AG09319 (cell line): Measurements from ENCODE around the gene TRAPPC2L.

Source experiments
- DNase-seq: peaks from one replicate; pipeline ENCODE4 v3.0.0-alpha.2; 2010; ENCODE audit warnings: low read depth; ENCODE audit errors: extremely low read depth
- TF ChIP-seq, protein P1 (sequence below): IDR thresholded peaks from 2 replicates; pipeline ENCODE4 v1.5.1; 2011; ENCODE audit warnings: low read depth, mild to moderate bottlenecking, inconsistent platforms, low read length, moderate library complexity

Gene TRAPPC2L

DNA sequence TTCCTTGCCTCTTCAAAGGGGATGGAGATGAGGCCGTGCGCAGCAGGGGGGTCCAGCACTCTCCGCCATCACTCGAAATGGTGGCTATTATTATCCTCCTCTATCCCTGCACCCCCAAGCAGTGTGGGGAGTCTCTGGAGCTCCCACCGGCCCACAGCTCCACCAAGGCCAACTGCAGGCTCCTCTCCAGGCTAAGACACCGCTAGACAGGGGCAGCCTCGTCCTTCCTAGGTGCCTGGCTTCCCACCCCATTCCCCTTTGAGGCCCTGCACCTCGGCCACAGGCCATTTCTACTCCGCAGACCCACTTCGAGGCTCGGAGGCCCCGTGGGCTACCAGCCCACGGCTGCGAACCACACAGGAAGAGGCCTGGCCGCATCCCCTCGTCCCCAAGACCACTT lies 49.1 kb downstream of the TRAPPC2L start:
- TF ChIP-seq, protein P1, sequence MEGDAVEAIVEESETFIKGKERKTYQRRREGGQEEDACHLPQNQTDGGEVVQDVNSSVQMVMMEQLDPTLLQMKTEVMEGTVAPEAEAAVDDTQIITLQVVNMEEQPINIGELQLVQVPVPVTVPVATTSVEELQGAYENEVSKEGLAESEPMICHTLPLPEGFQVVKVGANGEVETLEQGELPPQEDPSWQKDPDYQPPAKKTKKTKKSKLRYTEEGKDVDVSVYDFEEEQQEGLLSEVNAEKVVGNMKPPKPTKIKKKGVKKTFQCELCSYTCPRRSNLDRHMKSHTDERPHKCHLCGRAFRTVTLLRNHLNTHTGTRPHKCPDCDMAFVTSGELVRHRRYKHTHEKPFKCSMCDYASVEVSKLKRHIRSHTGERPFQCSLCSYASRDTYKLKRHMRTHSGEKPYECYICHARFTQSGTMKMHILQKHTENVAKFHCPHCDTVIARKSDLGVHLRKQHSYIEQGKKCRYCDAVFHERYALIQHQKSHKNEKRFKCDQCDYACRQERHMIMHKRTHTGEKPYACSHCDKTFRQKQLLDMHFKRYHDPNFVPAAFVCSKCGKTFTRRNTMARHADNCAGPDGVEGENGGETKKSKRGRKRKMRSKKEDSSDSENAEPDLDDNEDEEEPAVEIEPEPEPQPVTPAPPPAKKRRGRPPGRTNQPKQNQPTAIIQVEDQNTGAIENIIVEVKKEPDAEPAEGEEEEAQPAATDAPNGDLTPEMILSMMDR, result no peak
- DNase-seq, result no peak

- TF ChIP-seq, protein P1, result no peak
- DNase-seq, result no peak
These were observed 49.7 kb downstream of the TRAPPC2L start for GRCh38 chr16:88906535-88907105.

GRCh38 chr16:88907768-88908167 lies 50.8 kb downstream of the TRAPPC2L start:
- DNase-seq, result no peak
- TF ChIP-seq, protein P1, result no peak

GRCh38 chr16:88908307-88908706 lies 51.4 kb downstream of the TRAPPC2L start:
- TF ChIP-seq, protein P1, result no peak
- DNase-seq, result no peak

DNA sequence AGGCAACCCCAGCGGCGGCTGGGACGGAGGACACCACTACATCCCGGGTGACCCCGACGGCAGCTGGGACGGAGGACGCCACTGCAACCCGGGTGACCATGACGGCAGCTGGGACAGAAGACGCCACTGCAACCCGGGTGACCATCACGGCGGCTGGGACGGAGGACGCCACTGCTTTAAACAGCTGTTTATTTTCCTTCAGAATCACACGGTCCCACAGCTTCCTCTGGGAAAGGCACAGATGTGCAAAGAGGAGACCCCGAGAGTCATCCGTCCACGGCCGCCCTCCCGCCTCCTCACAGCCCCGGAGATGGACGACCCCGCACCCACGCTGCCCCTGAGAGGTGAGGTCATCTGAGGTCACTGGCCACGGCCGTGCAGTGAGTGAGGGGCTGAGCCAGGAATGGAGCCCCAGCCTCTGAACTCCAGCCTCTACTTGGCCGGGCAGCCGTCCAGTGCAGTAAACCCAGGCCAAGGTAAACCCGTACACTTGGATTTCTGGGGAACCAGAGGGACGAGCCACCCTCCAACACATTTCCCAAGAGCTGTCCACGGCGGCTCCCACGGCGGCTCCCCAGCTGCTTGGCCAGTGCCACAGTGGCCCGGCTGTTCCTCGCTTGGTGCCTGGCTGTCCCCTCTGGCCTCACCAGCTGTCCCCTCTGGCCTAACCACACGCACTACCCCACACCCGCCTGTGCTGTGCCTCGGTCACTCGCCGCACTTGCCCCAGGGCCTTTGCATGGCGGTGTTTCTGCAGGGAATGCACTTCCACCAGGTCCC lies 52.7 kb downstream of the TRAPPC2L start:
- TF ChIP-seq, protein P1, result no peak
- no peak for DNase-seq

DNA sequence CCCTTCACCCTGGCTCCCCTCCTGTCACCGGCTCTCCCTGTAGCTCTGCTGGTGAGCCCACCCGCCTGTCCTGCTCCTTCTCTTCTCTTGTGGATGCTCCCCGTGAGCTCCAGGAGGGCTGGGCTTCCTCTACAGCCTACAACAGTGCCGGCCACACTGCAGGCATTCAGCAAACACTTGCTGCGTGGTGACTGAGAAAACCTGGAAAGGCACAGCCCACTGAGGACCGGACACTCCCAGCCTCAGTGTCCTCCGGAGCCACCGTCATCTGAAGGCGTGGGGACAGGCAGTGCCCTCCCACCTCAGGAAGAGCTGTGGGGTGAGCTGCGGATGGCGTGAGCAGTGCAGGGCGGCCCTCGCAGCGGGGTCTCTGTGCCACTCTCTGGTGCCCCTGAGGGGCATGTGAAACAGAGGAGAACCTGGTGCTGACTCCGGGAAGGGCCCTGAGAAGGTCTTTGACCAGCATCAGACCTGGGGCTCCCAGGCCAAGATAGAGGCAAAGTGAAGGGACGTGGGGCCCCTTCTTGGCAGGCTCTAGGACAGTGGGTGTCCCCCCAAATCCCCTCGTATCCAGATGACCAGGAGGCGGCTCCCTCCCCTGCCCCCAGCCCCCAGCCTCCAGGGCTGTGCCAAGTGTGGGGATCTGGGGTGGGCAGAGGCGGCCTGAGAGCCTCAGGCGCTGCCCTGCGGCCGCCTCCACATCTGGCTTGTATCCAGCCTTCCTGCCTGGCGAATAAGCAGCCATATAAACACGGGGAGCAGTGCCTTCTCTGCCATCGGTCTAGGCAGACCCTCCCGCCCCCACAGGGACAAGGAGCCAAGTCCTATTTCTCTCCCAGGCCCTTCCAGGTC lies 53.6 kb downstream of the TRAPPC2L start:
- DNase-seq, result no peak
- TF ChIP-seq, protein P1, result no peak
